ENCODE measurements around the gene TRH.
A peak's percentile ranks its signal among the peaks of the same experiment; 100 is the strongest.

Gene TRH

GRCh38 chr3:129937717-129938116, 36.8 kb upstream of the TRH start:
- Histone ChIP-seq H4K20me1 (ENCODE audit: insufficient read depth, low read length) (no peaks in the 10 kb centered on the region), H3F3A (ENCODE audit: insufficient read depth, low read length) (no peaks in the 10 kb centered on the region), H2AFZ (ENCODE audit: low read length) (no peak overlapping the region), H3K9ac (ENCODE audit: low read length) (no peak overlapping the region), H3K4me1 (ENCODE audit: insufficient read depth, low read length, severe bottlenecking) (peaks cover 11% of the 10 kb centered on the region), H3K27ac (ENCODE audit: low read depth, low read length, poor library complexity, severe bottlenecking) (no peak overlapping the region), H3K79me2 (ENCODE audit: insufficient read depth, low read length) (no peaks in the 10 kb centered on the region), H3K27me3 (ENCODE audit: insufficient read depth, low read length) (no peaks in the 10 kb centered on the region), H3K4me2 (ENCODE audit: low read length) (no peak overlapping the region), H3K4me3 (ENCODE audit: low read depth, low read length, poor library complexity, severe bottlenecking) (no peak overlapping the region), H3K9me3 (ENCODE audit: low read length) (no peaks in the 10 kb centered on the region), H3K36me3 (ENCODE audit: insufficient read depth, low read length) (no peaks in the 10 kb centered on the region), H3K9me2 (ENCODE audit: low read depth, low read length) (no peaks in the 10 kb centered on the region)
- TF ChIP-seq EZH2 (IDR thresholded peaks at IDR 0.05; ENCODE audit: borderline replicate concordance, low read length) (no peak), CTCF (IDR thresholded peaks at IDR 0.05; ENCODE audit: low read length) (no peak)

- Histone ChIP-seq H3K4me1 (ENCODE audit: insufficient read depth, low read length, severe bottlenecking) (peaks cover 11% of the 10 kb centered on the region), H3K4me2 (ENCODE audit: low read length) (no peak overlapping the region), H3K9me3 (ENCODE audit: low read length) (no peaks in the 10 kb centered on the region), H4K20me1 (ENCODE audit: insufficient read depth, low read length) (no peaks in the 10 kb centered on the region), H3K27me3 (ENCODE audit: insufficient read depth, low read length) (no peaks in the 10 kb centered on the region), H3K9ac (ENCODE audit: low read length) (no peak overlapping the region), H3K4me3 (ENCODE audit: low read depth, low read length, poor library complexity, severe bottlenecking) (no peak overlapping the region), H3K27ac (ENCODE audit: low read depth, low read length, poor library complexity, severe bottlenecking) (no peak overlapping the region), H3K9me2 (ENCODE audit: low read depth, low read length) (no peaks in the 10 kb centered on the region), H3K79me2 (ENCODE audit: insufficient read depth, low read length) (no peaks in the 10 kb centered on the region), H2AFZ (ENCODE audit: low read length) (no peak overlapping the region), H3K36me3 (ENCODE audit: insufficient read depth, low read length) (no peaks in the 10 kb centered on the region), H3F3A (ENCODE audit: insufficient read depth, low read length) (no peaks in the 10 kb centered on the region)
- no peak for TF ChIP-seq EZH2 (IDR thresholded peaks at IDR 0.05; ENCODE audit: borderline replicate concordance, low read length)
- TF ChIP-seq CTCF (IDR thresholded peaks at IDR 0.05; ENCODE audit: low read length): peak; percentile 15; the same call in 1 of the 2 replicates
Measured at GRCh38 chr3:129938140-129938930, 36.2 kb upstream of the TRH start.

- Histone ChIP-seq H3K79me2 (ENCODE audit: insufficient read depth, low read length) (no peaks in the 10 kb centered on the region), H4K20me1 (ENCODE audit: insufficient read depth, low read length) (no peaks in the 10 kb centered on the region), H3K36me3 (ENCODE audit: insufficient read depth, low read length) (no peaks in the 10 kb centered on the region), H3F3A (ENCODE audit: insufficient read depth, low read length) (no peaks in the 10 kb centered on the region), H3K9ac (ENCODE audit: low read length) (no peak overlapping the region), H3K9me3 (ENCODE audit: low read length) (no peaks in the 10 kb centered on the region), H3K4me3 (ENCODE audit: low read depth, low read length, poor library complexity, severe bottlenecking) (no peak overlapping the region), H3K4me1 (ENCODE audit: insufficient read depth, low read length, severe bottlenecking) (peaks cover 7% of the 10 kb centered on the region), H3K27me3 (ENCODE audit: insufficient read depth, low read length) (peaks cover 4% of the 10 kb centered on the region; the same call in 1 of the 2 replicates), H3K9me2 (ENCODE audit: low read depth, low read length) (no peaks in the 10 kb centered on the region), H2AFZ (ENCODE audit: low read length) (no peak overlapping the region), H3K4me2 (ENCODE audit: low read length) (no peak overlapping the region), H3K27ac (ENCODE audit: low read depth, low read length, poor library complexity, severe bottlenecking) (no peak overlapping the region)
- TF ChIP-seq EZH2 (IDR thresholded peaks at IDR 0.05; ENCODE audit: borderline replicate concordance, low read length): no peak
- TF ChIP-seq CTCF (IDR thresholded peaks at IDR 0.05; ENCODE audit: low read length): no peak
Measured at GRCh38 chr3:129940086-129940485, 34.4 kb upstream of the TRH start.
